Liver (tissue), 3 donors: ENCODE data around the gene PLEKHH2.

Source experiments
- NR2F2 ChIP-seq: IDR thresholded peaks from 2 replicates; pipeline ENCODE4 v1.6.1; 2016; ENCODE audit warnings: antibody characterized with exemption
- RXRA ChIP-seq, 2 donors: IDR thresholded peaks; 2 replicates each; pipeline ENCODE4 v1.6.1; 2017 to 2018; ENCODE audit warnings: antibody characterized with exemption in 2 of 2, mild to moderate bottlenecking in 1 of 2
- SP1 ChIP-seq: IDR thresholded peaks from 2 replicates; pipeline ENCODE4 v1.6.1; 2018; ENCODE audit warnings: antibody characterized with exemption, mild to moderate bottlenecking
- TF ChIP-seq, protein P1 (sequence below): fragments of 150-350 bp; IDR thresholded peaks from 2 replicates; pipeline ENCODE4 v1.5.1; 2017; ENCODE audit warnings: improper control_type of control experiment, low read depth, low read length; ENCODE audit not compliant: missing input control
- TF ChIP-seq, protein P2 (sequence below): IDR thresholded peaks from 2 replicates; pipeline ENCODE4 v1.6.1; 2016; ENCODE audit warnings: antibody characterized with exemption
- TF ChIP-seq, protein P3 (sequence below): IDR thresholded peaks from 2 replicates; pipeline ENCODE4 v1.6.1; 2016; ENCODE audit warnings: antibody characterized with exemption, mild to moderate bottlenecking
- donor health status: healthy.
- donor health status: healthy.

DNA sequence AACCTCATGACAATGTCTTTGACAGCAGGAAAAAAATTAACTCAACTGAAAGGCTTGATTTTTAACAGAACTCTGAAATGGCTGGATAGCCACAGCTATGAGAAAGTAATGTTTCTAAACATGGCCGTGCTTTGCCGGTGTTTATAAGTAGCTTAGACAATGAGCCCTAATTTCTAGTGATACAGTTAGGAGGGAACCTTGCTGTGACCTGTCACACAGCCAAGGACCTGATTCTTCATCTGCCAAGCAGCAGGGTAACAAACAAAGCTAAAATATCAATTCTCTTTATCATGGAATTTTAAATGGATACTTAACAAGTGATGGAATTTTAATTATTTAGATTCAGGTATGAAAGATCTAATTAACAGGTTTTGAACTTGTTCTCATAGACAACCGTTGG is 112.5 kb downstream of the PLEKHH2 start:
- TF ChIP-seq, protein P1, sequence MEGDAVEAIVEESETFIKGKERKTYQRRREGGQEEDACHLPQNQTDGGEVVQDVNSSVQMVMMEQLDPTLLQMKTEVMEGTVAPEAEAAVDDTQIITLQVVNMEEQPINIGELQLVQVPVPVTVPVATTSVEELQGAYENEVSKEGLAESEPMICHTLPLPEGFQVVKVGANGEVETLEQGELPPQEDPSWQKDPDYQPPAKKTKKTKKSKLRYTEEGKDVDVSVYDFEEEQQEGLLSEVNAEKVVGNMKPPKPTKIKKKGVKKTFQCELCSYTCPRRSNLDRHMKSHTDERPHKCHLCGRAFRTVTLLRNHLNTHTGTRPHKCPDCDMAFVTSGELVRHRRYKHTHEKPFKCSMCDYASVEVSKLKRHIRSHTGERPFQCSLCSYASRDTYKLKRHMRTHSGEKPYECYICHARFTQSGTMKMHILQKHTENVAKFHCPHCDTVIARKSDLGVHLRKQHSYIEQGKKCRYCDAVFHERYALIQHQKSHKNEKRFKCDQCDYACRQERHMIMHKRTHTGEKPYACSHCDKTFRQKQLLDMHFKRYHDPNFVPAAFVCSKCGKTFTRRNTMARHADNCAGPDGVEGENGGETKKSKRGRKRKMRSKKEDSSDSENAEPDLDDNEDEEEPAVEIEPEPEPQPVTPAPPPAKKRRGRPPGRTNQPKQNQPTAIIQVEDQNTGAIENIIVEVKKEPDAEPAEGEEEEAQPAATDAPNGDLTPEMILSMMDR, result no peak
- TF ChIP-seq, protein P2, sequence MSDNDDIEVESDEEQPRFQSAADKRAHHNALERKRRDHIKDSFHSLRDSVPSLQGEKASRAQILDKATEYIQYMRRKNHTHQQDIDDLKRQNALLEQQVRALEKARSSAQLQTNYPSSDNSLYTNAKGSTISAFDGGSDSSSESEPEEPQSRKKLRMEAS, result no peak
- TF ChIP-seq RXRA (IDR thresholded peaks at IDR 0.05) (no peak), SP1 (no peak), NR2F2 (no peak)
- TF ChIP-seq, protein P3, sequence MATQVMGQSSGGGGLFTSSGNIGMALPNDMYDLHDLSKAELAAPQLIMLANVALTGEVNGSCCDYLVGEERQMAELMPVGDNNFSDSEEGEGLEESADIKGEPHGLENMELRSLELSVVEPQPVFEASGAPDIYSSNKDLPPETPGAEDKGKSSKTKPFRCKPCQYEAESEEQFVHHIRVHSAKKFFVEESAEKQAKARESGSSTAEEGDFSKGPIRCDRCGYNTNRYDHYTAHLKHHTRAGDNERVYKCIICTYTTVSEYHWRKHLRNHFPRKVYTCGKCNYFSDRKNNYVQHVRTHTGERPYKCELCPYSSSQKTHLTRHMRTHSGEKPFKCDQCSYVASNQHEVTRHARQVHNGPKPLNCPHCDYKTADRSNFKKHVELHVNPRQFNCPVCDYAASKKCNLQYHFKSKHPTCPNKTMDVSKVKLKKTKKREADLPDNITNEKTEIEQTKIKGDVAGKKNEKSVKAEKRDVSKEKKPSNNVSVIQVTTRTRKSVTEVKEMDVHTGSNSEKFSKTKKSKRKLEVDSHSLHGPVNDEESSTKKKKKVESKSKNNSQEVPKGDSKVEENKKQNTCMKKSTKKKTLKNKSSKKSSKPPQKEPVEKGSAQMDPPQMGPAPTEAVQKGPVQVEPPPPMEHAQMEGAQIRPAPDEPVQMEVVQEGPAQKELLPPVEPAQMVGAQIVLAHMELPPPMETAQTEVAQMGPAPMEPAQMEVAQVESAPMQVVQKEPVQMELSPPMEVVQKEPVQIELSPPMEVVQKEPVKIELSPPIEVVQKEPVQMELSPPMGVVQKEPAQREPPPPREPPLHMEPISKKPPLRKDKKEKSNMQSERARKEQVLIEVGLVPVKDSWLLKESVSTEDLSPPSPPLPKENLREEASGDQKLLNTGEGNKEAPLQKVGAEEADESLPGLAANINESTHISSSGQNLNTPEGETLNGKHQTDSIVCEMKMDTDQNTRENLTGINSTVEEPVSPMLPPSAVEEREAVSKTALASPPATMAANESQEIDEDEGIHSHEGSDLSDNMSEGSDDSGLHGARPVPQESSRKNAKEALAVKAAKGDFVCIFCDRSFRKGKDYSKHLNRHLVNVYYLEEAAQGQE, result no peak
